ENCODE data around the gene TACR3. TPM values are rescaled to one million over a fixed set of nuclear protein-coding genes. Genes with fewer than 3 reads are reported as not detected.
"Not testable (repeated sequence)": the region's sequence is repeated elsewhere in the genome, so short reads cannot be mapped to it uniquely, and the experiment has no call there.

The TACR3 gene
- total and polyA plus RNA-seq, 5 experiments from 2014 or later, result not detected

- H3K36me3 Mint-ChIP-seq, result no peaks in the 10 kb centered on the region
- no peak overlapping the region for H3K27ac Mint-ChIP-seq
- peaks cover 0 to 13% (median 5%) of the 10 kb centered on the region in 9 donors for H3K9me3 Mint-ChIP-seq
- no peaks in the 10 kb centered on the region for H3K4me1 Mint-ChIP-seq
- ATAC-seq, result no peak
- POLR2A ChIA-PET, result no interaction called here
- H3K27me3 Mint-ChIP-seq, result no peaks in the 10 kb centered on the region
- no peak for DNase-seq
- H3K4me3 Mint-ChIP-seq, result no peak overlapping the region
Observed at GRCh38 chr4:103648541-103648940, 71.2 kb downstream of the TACR3 start.

GRCh38 chr4:103645991-103646390 is 73.8 kb downstream of the TACR3 start:
- ATAC-seq (no peak), DNase-seq (no peak)
- Mint-ChIP-seq H3K27ac (no peak overlapping the region), H3K36me3 (no peaks in the 10 kb centered on the region), H3K9me3 (peaks cover 0 to 25% (median 4%) of the 10 kb centered on the region in 9 donors), H3K4me3 (no peak overlapping the region), H3K27me3 (no peaks in the 10 kb centered on the region), H3K4me1 (no peaks in the 10 kb centered on the region)
- POLR2A ChIA-PET, result no interaction called here

GRCh38 chr4:103634236-103634635 is 85.5 kb downstream of the TACR3 start:
- Mint-ChIP-seq H3K27me3 (no peaks in the 10 kb centered on the region), H3K27ac (no peak overlapping the region), H3K9me3 (peaks cover 3 to 19% (median 10%) of the 10 kb centered on the region in 9 donors), H3K4me1 (no peaks in the 10 kb centered on the region), H3K4me3 (no peak overlapping the region), H3K36me3 (no peaks in the 10 kb centered on the region)
- DNase-seq (no peak), ATAC-seq (no peak)
- POLR2A ChIA-PET, result no interaction called here

GRCh38 chr4:103626296-103626695 is 93.5 kb downstream of the TACR3 start:
- Mint-ChIP-seq H3K27me3 (peaks cover 0 to 2% (median 0%) of the 10 kb centered on the region in 5 donors), H3K27ac (no peak overlapping the region), H3K4me1 (no peaks in the 10 kb centered on the region), H3K4me3 (no peak overlapping the region), H3K9me3 (peaks cover 0 to 28% (median 13%) of the 10 kb centered on the region in 9 donors), H3K36me3 (no peaks in the 10 kb centered on the region)
- DNase-seq (no peak), ATAC-seq (no peak)
- POLR2A ChIA-PET, result no interaction called here

- H3K4me1 Mint-ChIP-seq, result no peaks in the 10 kb centered on the region
- H3K4me3 Mint-ChIP-seq, result no peak overlapping the region
- H3K27me3 Mint-ChIP-seq, result peaks cover 0 to 3% (median 0%) of the 10 kb centered on the region in 5 donors
- POLR2A ChIA-PET, result no interaction called here
- no peak for ATAC-seq
- peaks cover 0 to 10% (median 2%) of the 10 kb centered on the region in 9 donors for H3K9me3 Mint-ChIP-seq
- H3K36me3 Mint-ChIP-seq, result no peaks in the 10 kb centered on the region
- no peak overlapping the region for H3K27ac Mint-ChIP-seq
- DNase-seq, result no peak
Observed at GRCh38 chr4:103591841-103592240, 127.9 kb downstream of the TACR3 start.

GRCh38 chr4:103567591-103567990 is 152.2 kb downstream of the TACR3 start:
- H3K9me3 Mint-ChIP-seq, result peaks cover 0 to 8% (median 0%) of the 10 kb centered on the region in 9 donors
- H3K4me1 Mint-ChIP-seq, result no peaks in the 10 kb centered on the region
- no peak overlapping the region for H3K27ac Mint-ChIP-seq
- H3K36me3 Mint-ChIP-seq, result no peaks in the 10 kb centered on the region
- no peaks in the 10 kb centered on the region for H3K27me3 Mint-ChIP-seq
- POLR2A ChIA-PET, result no interaction called here
- no peak for DNase-seq
- H3K4me3 Mint-ChIP-seq, result no peak overlapping the region
- no peak for ATAC-seq

- POLR2A ChIA-PET, H3K4me3 Mint-ChIP-seq, H3K4me1 Mint-ChIP-seq, ATAC-seq, H3K36me3 Mint-ChIP-seq, H3K27ac Mint-ChIP-seq, DNase-seq: not testable (repeated sequence)
- peaks cover 0 to 26% (median 2%) of the 10 kb centered on the region in 9 donors for H3K9me3 Mint-ChIP-seq
- H3K27me3 Mint-ChIP-seq, result peaks cover 0 to 15% (median 1%) of the 10 kb centered on the region in 5 donors
Observed at GRCh38 chr4:103559178-103559577, 160.6 kb downstream of the TACR3 start.

Data from naive thymus-derived CD8-positive, alpha-beta T cell (primary cell).